Endodermal cell (in vitro differentiated cells): Measurements from ENCODE around the gene TBL1XR1. TPM values are rescaled to one million over a fixed set of nuclear protein-coding genes. Genes with fewer than 3 reads are reported as not detected.

ENCODE experiments used
- DNase-seq: peaks from one replicate; pipeline ENCODE4 v3.0.0-alpha.2; 2017
- H3K27ac ChIP-seq: 2 replicates; pipeline ENCODE4 v1.5.1; 2013; ENCODE audit warnings: mild to moderate bottlenecking, low read depth, low read length, moderate library complexity
- H3K27me3 ChIP-seq: 2 replicates; pipeline ENCODE4 v1.6.1; 2013; ENCODE audit warnings: mild to moderate bottlenecking, low read length, moderate library complexity; ENCODE audit not compliant: insufficient read depth, control insufficient read depth, poor library complexity, severe bottlenecking
- H3K36me3 ChIP-seq: 2 replicates; pipeline ENCODE4 v1.7.0; 2013; ENCODE audit warnings: mild to moderate bottlenecking, low read length, moderate library complexity; ENCODE audit not compliant: control insufficient read depth, insufficient read depth
- H3K4me1 ChIP-seq: one replicate; pipeline ENCODE4 v1.7.0; 2013; ENCODE audit warnings: low read length; ENCODE audit not compliant: control insufficient read depth, insufficient read depth
- H3K4me3 ChIP-seq: 2 replicates; pipeline ENCODE4 v1.5.1; 2013; ENCODE audit warnings: mild to moderate bottlenecking, low read length, moderate library complexity
- H3K9ac ChIP-seq: 2 replicates; pipeline ENCODE4 v1.6.1; 2013; ENCODE audit warnings: mild to moderate bottlenecking, low read length, moderate library complexity; ENCODE audit not compliant: poor library complexity, severe bottlenecking; ENCODE audit errors: extremely low read depth
- H3K9me3 ChIP-seq: 2 replicates; pipeline ENCODE4 v1.6.1; 2013; ENCODE audit warnings: mild to moderate bottlenecking, low read length, moderate library complexity; ENCODE audit not compliant: control insufficient read depth
- H3K27ac Mint-ChIP-seq: 2 replicates; pipeline ENCODE4 v1.8.0; 2020; ENCODE audit warnings: mixed read lengths
- H3K27me3 Mint-ChIP-seq: 2 replicates; pipeline ENCODE4 v1.8.0; 2021; ENCODE audit warnings: mild to moderate bottlenecking, mixed read lengths; ENCODE audit not compliant: insufficient read depth
- H3K36me3 Mint-ChIP-seq: 2 replicates; pipeline ENCODE4 v1.8.0; 2020; ENCODE audit warnings: low read depth, mixed read lengths
- H3K4me1 Mint-ChIP-seq: 2 replicates; pipeline ENCODE4 v1.8.0; 2020; ENCODE audit warnings: mixed read lengths
- H3K4me3 Mint-ChIP-seq: 2 replicates; pipeline ENCODE4 v1.8.0; 2020; ENCODE audit warnings: mild to moderate bottlenecking, moderate library complexity, mixed read lengths
- H3K9me3 Mint-ChIP-seq: 2 replicates; pipeline ENCODE4 v1.8.0; 2020; ENCODE audit warnings: mild to moderate bottlenecking, mixed read lengths
- CTCF ChIP-seq: fragments of 200-600 bp; sonication (generic); conservative IDR thresholded peaks from 2 replicates; pipeline ENCODE4 v1.5.0; 2021; ENCODE audit warnings: antibody characterized with exemption, mild to moderate bottlenecking
- WGBS, 2 experiments: methylation state at CpG; one replicate each; pipeline versions ENCODE4 v1.1.5 to v1.1.7; 2013; ENCODE audit warnings: missing lambda C conversion rate in 2 of 2, mixed read lengths in 1 of 2; ENCODE audit not compliant: insufficient coverage in 1 of 2, insufficient read length in 1 of 2; 5-methylcytosine and 5-hydroxymethylcytosine counted together
- total RNA-seq, 2 donors: library from RNA; stranded (reverse); fragmentation: NEBNext Ultra II Directional in 1 of 2; extraction: Animal tissue kit (Norgen Biotek cat#: 25700) in 1 of 2; gene quantifications; 2 replicates in 1 of 2; 3 replicates in 1 of 2; pipeline ENCODE4 v1.2.1, GENCODE V29; 2021

The TBL1XR1 gene
- total RNA-seq, 2 donors from 2014 or later = 235 to 273 TPM

GRCh38 chr3:177201700-177202397 is 4.6 kb upstream of the TBL1XR1 start:
- no peak overlapping the region for H3K4me3 ChIP-seq
- no peak overlapping the region for H3K27ac ChIP-seq
- Mint-ChIP-seq H3K36me3 (no peaks in the 10 kb centered on the region), H3K4me1 (peaks cover 15% of the 10 kb centered on the region), H3K4me3 (no peak overlapping the region), H3K27ac (no peak overlapping the region), H3K27me3 (no peaks in the 10 kb centered on the region), H3K9me3 (peaks cover 27% of the 10 kb centered on the region)
- no peaks in the 10 kb centered on the region for H3K36me3 ChIP-seq
- H3K9ac ChIP-seq = no peak overlapping the region
- peaks cover 13% of the 10 kb centered on the region for H3K9me3 ChIP-seq
- H3K27me3 ChIP-seq = no peaks in the 10 kb centered on the region
- no peak for DNase-seq
- WGBS, 2 experiments = 90 to 93% methylated on average over 8 of the region's 8 CpGs
- peaks cover 4% of the 10 kb centered on the region for H3K4me1 ChIP-seq
- TF ChIP-seq CTCF = no peak

DNA sequence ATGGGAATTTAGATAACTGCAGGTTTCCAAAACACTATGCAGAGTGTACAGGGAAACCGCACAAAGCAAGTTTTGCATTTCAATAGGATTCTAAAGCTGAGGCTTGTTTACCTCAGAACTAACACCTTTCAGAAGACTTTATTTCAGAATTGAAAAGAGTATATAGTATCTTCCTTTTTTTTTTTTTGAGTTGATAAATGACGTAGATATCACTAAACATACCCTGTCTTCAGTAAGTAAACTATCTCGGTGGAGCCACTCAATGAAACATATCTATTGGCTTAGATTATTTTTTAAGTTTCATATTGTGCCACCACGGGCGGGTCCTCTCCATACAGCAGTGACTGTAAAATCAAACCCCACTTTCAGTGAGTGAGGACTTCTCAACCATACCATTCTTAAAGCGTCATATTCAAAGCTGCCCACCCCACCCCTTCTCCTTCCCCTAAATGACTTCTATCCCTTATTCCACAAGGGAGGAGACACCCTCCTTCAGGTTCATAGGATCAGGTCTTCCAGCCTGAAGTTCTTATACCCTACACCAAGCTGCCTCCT is 2.0 kb upstream of the TBL1XR1 start:
- H3K9ac ChIP-seq = no peak overlapping the region
- H3K9me3 Mint-ChIP-seq = peaks cover 15% of the 10 kb centered on the region
- H3K27me3 ChIP-seq = no peaks in the 10 kb centered on the region
- peaks cover 19% of the 10 kb centered on the region for H3K4me1 Mint-ChIP-seq
- peaks cover 11% of the 10 kb centered on the region for H3K36me3 Mint-ChIP-seq
- TF ChIP-seq CTCF = no peak
- H3K27ac ChIP-seq = no peak overlapping the region
- 66 to 77% methylated on average over 3 to 5 of the region's 6 CpGs for WGBS, 2 experiments
- peak overlapping the region; percentile 85 for H3K27ac Mint-ChIP-seq
- H3K4me3 ChIP-seq = peak overlapping the region; percentile 85
- H3K4me3 Mint-ChIP-seq = peak overlapping the region; percentile 96
- H3K4me1 ChIP-seq = peaks cover 4% of the 10 kb centered on the region
- no peaks in the 10 kb centered on the region for H3K27me3 Mint-ChIP-seq
- DNase-seq = no peak
- H3K9me3 ChIP-seq = peaks cover 8% of the 10 kb centered on the region
- no peaks in the 10 kb centered on the region for H3K36me3 ChIP-seq

DNA sequence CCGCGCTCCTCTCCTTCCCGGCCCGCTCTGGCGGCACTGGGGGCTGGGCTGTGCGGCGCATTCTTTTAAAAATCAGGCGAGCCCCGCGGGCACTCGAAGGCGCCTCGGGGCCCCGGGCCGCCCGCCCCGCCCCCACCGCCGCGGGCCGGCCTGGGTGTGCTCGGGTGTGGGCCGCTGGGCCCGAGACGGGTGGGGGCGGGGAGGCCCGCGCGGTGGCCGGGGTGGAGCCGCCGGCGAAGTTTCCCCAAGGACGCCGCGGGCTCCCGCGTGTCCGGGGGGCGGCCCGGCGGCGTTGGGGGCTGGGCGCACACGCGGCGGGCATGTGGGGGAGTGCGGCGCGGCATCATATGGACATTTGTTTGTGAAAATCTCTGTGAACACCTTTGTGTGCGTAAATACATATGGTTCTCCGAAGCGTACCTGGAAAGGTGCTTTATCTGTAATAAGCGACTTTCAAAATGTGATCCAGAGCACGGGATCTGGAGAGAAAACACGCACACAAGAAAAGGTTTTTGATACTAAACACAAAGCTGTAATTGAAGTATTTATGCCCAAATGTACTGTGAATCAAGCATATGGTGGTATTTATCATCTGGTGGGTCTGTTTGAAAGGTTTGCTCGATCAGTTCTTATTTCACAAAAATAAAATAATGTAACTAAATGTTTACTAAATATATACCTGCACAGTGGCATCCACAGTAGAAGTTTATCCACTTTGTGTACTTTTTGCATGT is 612 bp upstream of the TBL1XR1 start:
- Histone ChIP-seq H3K4me3 (peak overlapping the region; percentile 85), H3K27me3 (no peaks in the 10 kb centered on the region), H3K36me3 (peaks cover 8% of the 10 kb centered on the region), H3K9me3 (no peaks in the 10 kb centered on the region), H3K9ac (peak overlapping the region; percentile 71), H3K27ac (peak overlapping the region; percentile 75), H3K4me1 (peaks cover 4% of the 10 kb centered on the region)
- Mint-ChIP-seq H3K27ac (peak overlapping the region; percentile 87), H3K9me3 (peaks cover 3% of the 10 kb centered on the region), H3K4me1 (peaks cover 29% of the 10 kb centered on the region), H3K27me3 (no peaks in the 10 kb centered on the region), H3K4me3 (peak overlapping the region; percentile 96), H3K36me3 (peaks cover 20% of the 10 kb centered on the region)
- WGBS, 2 experiments = 1% methylated on average over 13 to 56 of the region's 57 CpGs
- TF ChIP-seq CTCF = no peak
- DNase-seq = no peak
